B cell (primary cell): ENCODE data around the gene DCTN3. TPM values are rescaled to one million over a fixed set of nuclear protein-coding genes. Genes with fewer than 3 reads are reported as not detected.

ENCODE experiments used
- ATAC-seq: fragments of 200-7000 bp; cut with Tn5 transposase; one replicate; pipeline ENCODE4 v1.10.0; 2021; ENCODE audit warnings: low read depth, mild to moderate bottlenecking, moderate number of reproducible peaks, moderate library complexity
- CTCF ChIA-PET: fragments of 350-600 bp; sonication (Branson Sonifier 250); formaldehyde crosslinking; loops from one replicate; lab custom pipeline; 2021; ENCODE audit warnings: antibody characterized with exemption, inconsistent platforms; lab: Charles Lee
- POLR2A ChIA-PET: fragments of 350-600 bp; sonication (Branson Sonifier 250); formaldehyde crosslinking; loops from one replicate; lab custom pipeline; 2021; ENCODE audit warnings: antibody characterized with exemption; lab: Charles Lee
- DNase-seq: peaks from one replicate; pipeline ENCODE4 v3.0.0; 2013
- H2AFZ ChIP-seq: 2 replicates; pipeline ENCODE4 v1.6.1; 2012; ENCODE audit warnings: mild to moderate bottlenecking, low read depth, low read length; ENCODE audit not compliant: insufficient read depth, poor library complexity, severe bottlenecking
- H3K27ac ChIP-seq, 2 donors: 1 replicate in 1 of 2; 2 replicates in 1 of 2; pipeline ENCODE4 v1.5.1; 2012 to 2013; ENCODE audit warnings: low read length in 2 of 2, mild to moderate bottlenecking in 2 of 2, moderate library complexity in 1 of 2
- H3K27me3 ChIP-seq, 4 experiments: fragments of 200-600 bp in 1 of 4; sonication (generic) in 1 of 4; replicated peaks in 1 of 4; 1 replicate in 2 of 4; 2 replicates in 2 of 4; pipeline versions ENCODE4 v1.6.1 to v1.7.0; 2013 to 2016; ENCODE audit warnings: low read length in 3 of 4, mild to moderate bottlenecking in 2 of 4, mixed read lengths in 1 of 4, moderate library complexity in 1 of 4; ENCODE audit not compliant: insufficient read depth in 4 of 4, control insufficient read depth in 3 of 4; ENCODE audit errors: control extremely low read depth in 1 of 4
- H3K36me3 ChIP-seq, 2 experiments: replicated peaks in 1 of 2; 1 replicate in 1 of 2; 2 replicates in 1 of 2; pipeline versions ENCODE4 v1.6.1 to v1.7.1; 2013; ENCODE audit warnings: low read length in 1 of 2; ENCODE audit not compliant: insufficient read depth in 2 of 2, control insufficient read depth in 1 of 2; ENCODE audit errors: control extremely low read depth in 1 of 2, extremely low read depth in 1 of 2
- H3K4me1 ChIP-seq, 2 donors: fragments of 200-600 bp in 1 of 2; sonication (generic) in 1 of 2; 1 replicate in 1 of 2; 2 replicates in 1 of 2; pipeline versions ENCODE4 v1.5.1 to v1.6.1; 2013 to 2017; ENCODE audit warnings: low read length in 2 of 2; ENCODE audit not compliant: control insufficient read depth in 2 of 2, insufficient read depth in 2 of 2
- H3K4me2 ChIP-seq: replicated peaks from 2 replicates; pipeline ENCODE3; 2012; ENCODE audit warnings: mild to moderate bottlenecking, low read depth, low read length; ENCODE audit not compliant: poor library complexity, severe bottlenecking
- H3K4me3 ChIP-seq, 5 experiments: fragments of 200-600 bp in 1 of 5; sonication (generic) in 1 of 5; 1 replicate in 3 of 5; 2 replicates in 2 of 5; pipeline versions ENCODE4 v1.5.1 to v1.7.0; 2011 to 2016; ENCODE audit warnings: low read length in 4 of 5, mild to moderate bottlenecking in 4 of 5, low read depth in 2 of 5, control low read depth in 1 of 5, moderate library complexity in 1 of 5; ENCODE audit not compliant: insufficient read depth in 1 of 5; ENCODE audit errors: control extremely low read depth in 1 of 5, extremely low read depth in 1 of 5
- H3K79me2 ChIP-seq: fragments of 200-600 bp; sonication (generic); one replicate; pipeline ENCODE4 v1.6.0; 2016; ENCODE audit warnings: low read length; ENCODE audit not compliant: control insufficient read depth, insufficient read depth
- H3K9ac ChIP-seq: fragments of 200-600 bp; sonication (generic); 2 replicates; pipeline ENCODE4 v1.6.1; 2017; ENCODE audit warnings: mild to moderate bottlenecking, low read length, moderate library complexity
- H3K9me3 ChIP-seq, 3 donors: one replicate each; pipeline versions ENCODE4 v1.6.1 to v1.7.1; 2013; ENCODE audit warnings: low read length in 2 of 3; ENCODE audit not compliant: control insufficient read depth in 2 of 3, insufficient read depth in 1 of 3; ENCODE audit errors: control extremely low read depth in 1 of 3
- H4K20me1 ChIP-seq: 2 replicates; pipeline ENCODE4 v1.6.0; 2012; ENCODE audit warnings: mild to moderate bottlenecking, low read length; ENCODE audit not compliant: insufficient read depth, control insufficient read depth, poor library complexity, severe bottlenecking
- H3K27ac Mint-ChIP-seq: one replicate; pipeline ENCODE4 v1.8.0; 2021; ENCODE audit warnings: mixed read lengths
- H3K27me3 Mint-ChIP-seq: one replicate; pipeline ENCODE4 v1.8.0; 2021; ENCODE audit warnings: mixed read lengths
- H3K4me1 Mint-ChIP-seq: one replicate; pipeline ENCODE4 v1.8.0; 2021; ENCODE audit warnings: mixed read lengths
- H3K4me3 Mint-ChIP-seq: one replicate; pipeline ENCODE4 v1.8.0; 2021; ENCODE audit warnings: mixed read lengths
- H3K9me3 Mint-ChIP-seq: one replicate; pipeline ENCODE4 v1.8.0; 2022; ENCODE audit warnings: mixed read lengths; ENCODE audit not compliant: insufficient read depth
- EZH2 ChIP-seq: IDR thresholded peaks from 2 replicates; pipeline ENCODE4 v1.6.1; 2012; ENCODE audit warnings: borderline replicate concordance, low read depth, mild to moderate bottlenecking, moderate library complexity, low read length; ENCODE audit not compliant: insufficient read depth, poor library complexity, severe bottlenecking
- WGBS: methylation state at CpG from one replicate; pipeline ENCODE4 v1.1.5; 2013; ENCODE audit warnings: missing lambda C conversion rate; ENCODE audit not compliant: insufficient coverage; 5-methylcytosine and 5-hydroxymethylcytosine counted together
- intact Hi-C: fragments of 100-400 bp; cut with micrococcal nuclease; formaldehyde crosslinking; loops from one replicate; pipeline ENCODE4 v1.10.0; 2022
- polyA plus RNA-seq: library from polyadenylated mRNA; depleted of rRNA; stranded (reverse); fragments of >200 nt; gene quantifications from 2 replicates; pipeline ENCODE4 v1.2.3, GENCODE V29; 2012
- total RNA-seq, 2 donors: library from RNA; stranded (reverse); fragments of 120-200 nt in 1 of 2; gene quantifications; 1 replicate in 1 of 2; 2 replicates in 1 of 2; pipeline versions ENCODE4 v1.2.3 to v1.2.4, GENCODE V29; 2013 to 2022
- TF ChIP-seq, protein P1 (sequence below): fragments of 200-600 bp; IDR thresholded peaks from one replicate; pipeline ENCODE4 v1.8.0; 2022; ENCODE audit warnings: antibody characterized with exemption, mild to moderate bottlenecking

The DCTN3 gene
- total and polyA plus RNA-seq, 2 donors (not counting 1 experiment from before 2014, with no cell fraction given), result 48.2 to 75.0 TPM

GRCh38 chr9:34606905-34607304, 13.4 kb downstream of the DCTN3 start:
- intact Hi-C loops, result no loop called here
- POLR2A ChIA-PET, result no interaction called here
- Histone ChIP-seq H3K4me3 (no peak overlapping the region), H4K20me1 (no peaks in the 10 kb centered on the region), H3K27me3 (no peaks in the 10 kb centered on the region), H3K4me1 (peaks cover 7 to 12% of the 10 kb centered on the region in 2 donors), H3K36me3 (no peaks in the 10 kb centered on the region), H3K9ac (no peak overlapping the region), H3K9me3 (peaks cover 0 to 7% (median 0%) of the 10 kb centered on the region in 3 donors), H2AFZ (no peak overlapping the region), H3K27ac (no peak overlapping the region), H3K4me2 (no peak overlapping the region), H3K79me2 (peaks cover 9% of the 10 kb centered on the region)
- H3K27ac Mint-ChIP-seq, result no peak overlapping the region
- TF ChIP-seq, protein P1, sequence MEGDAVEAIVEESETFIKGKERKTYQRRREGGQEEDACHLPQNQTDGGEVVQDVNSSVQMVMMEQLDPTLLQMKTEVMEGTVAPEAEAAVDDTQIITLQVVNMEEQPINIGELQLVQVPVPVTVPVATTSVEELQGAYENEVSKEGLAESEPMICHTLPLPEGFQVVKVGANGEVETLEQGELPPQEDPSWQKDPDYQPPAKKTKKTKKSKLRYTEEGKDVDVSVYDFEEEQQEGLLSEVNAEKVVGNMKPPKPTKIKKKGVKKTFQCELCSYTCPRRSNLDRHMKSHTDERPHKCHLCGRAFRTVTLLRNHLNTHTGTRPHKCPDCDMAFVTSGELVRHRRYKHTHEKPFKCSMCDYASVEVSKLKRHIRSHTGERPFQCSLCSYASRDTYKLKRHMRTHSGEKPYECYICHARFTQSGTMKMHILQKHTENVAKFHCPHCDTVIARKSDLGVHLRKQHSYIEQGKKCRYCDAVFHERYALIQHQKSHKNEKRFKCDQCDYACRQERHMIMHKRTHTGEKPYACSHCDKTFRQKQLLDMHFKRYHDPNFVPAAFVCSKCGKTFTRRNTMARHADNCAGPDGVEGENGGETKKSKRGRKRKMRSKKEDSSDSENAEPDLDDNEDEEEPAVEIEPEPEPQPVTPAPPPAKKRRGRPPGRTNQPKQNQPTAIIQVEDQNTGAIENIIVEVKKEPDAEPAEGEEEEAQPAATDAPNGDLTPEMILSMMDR, result no peak
- TF ChIP-seq EZH2, result no peak
- H3K9me3 Mint-ChIP-seq, result no peaks in the 10 kb centered on the region
- H3K4me3 Mint-ChIP-seq, result no peak overlapping the region
- DNase-seq, result no peak
- peaks cover 4% of the 10 kb centered on the region for H3K27me3 Mint-ChIP-seq
- no peak for ATAC-seq
- CTCF ChIA-PET, result interaction anchor here (0.7 to 5.5 kb wide), 4 partner anchors 15 to 49 kb away, joined by 3 to 75 read pairs (median 15); partner anchors contain the start of genes GALT and SIGMAR1
- H3K4me1 Mint-ChIP-seq, result peaks cover 15% of the 10 kb centered on the region
- WGBS, result 100% methylated on average over 2 of the region's 3 CpGs

DNA sequence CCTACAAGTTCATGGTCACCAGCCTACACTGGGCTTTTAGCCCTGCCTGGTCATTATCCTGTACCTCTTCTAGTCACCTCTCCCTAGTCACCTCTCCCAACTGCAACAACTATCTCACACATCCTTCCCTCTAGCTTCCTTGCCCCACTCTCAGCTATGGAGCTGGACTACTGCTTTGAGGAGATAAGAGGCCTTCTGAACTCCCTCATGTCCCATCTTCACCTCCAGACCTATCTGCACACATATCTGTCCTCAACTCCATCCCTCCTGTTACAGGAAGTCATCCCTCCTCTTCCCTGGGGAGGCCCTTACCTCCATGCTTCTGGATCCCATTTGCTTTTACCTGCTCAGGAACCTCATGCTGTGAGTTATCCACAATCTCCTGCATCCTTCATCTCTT, 14.1 kb downstream of the DCTN3 start:
- Mint-ChIP-seq H3K4me1 (peaks cover 8% of the 10 kb centered on the region), H3K27ac (no peak overlapping the region), H3K9me3 (no peaks in the 10 kb centered on the region), H3K27me3 (peaks cover 4% of the 10 kb centered on the region), H3K4me3 (no peak overlapping the region)
- no peak for DNase-seq
- intact Hi-C loops, result no loop called here
- Histone ChIP-seq H3K27ac (no peak overlapping the region), H3K36me3 (no peaks in the 10 kb centered on the region), H2AFZ (no peak overlapping the region), H3K27me3 (no peaks in the 10 kb centered on the region), H3K9me3 (peaks cover 0 to 7% (median 0%) of the 10 kb centered on the region in 3 donors), H3K4me3 (no peak overlapping the region), H3K9ac (no peak overlapping the region), H4K20me1 (no peaks in the 10 kb centered on the region), H3K4me2 (no peak overlapping the region), H3K4me1 (peaks cover 3 to 7% of the 10 kb centered on the region in 2 donors), H3K79me2 (peaks cover 3% of the 10 kb centered on the region)
- ATAC-seq, result no peak
- ChIA-PET POLR2A (no interaction called here), CTCF (interaction anchor here (0.6 to 5.5 kb wide), 10 partner anchors 9 to 486 kb away, joined by 3 to 75 read pairs (median 8); partner anchors contain the start of genes GALT and SIGMAR1)
- TF ChIP-seq EZH2, result no peak
- TF ChIP-seq, protein P1, result no peak
